ENCODE results near the gene THBS4. TPM values are rescaled to one million over a fixed set of nuclear protein-coding genes. Genes with fewer than 3 reads are reported as not detected.

Gene THBS4
- total RNA-seq, 1 donor from 2014 or later, result 6.1 TPM

DNA sequence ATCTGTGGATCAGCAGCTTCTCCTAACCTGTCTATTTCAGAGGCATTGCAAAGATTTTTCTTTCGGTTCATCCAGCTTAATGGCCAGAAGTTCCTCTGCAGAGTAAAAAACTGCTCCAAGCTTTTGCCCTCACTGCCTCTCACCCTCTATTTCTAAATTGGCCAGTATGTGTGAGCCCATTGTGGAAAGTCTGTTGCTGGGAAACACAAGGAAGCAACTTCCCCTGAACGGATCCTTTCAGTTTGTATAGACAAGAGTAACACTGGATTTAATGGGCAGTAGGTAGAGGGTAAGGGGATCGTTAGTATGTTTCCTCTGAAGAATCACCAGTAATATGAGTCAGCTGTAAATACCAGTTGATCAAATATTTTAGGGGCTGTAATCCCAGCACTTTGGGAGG lies 7.2 kb downstream of the THBS4 start:
- Mint-ChIP-seq H3K27ac (no peak overlapping the region), H3K4me1 (ENCODE audit: low read depth) (no peaks in the 10 kb centered on the region), H3K9me3 (ENCODE audit: low read depth) (no peaks in the 10 kb centered on the region), H3K4me3 (ENCODE audit: low read depth) (no peak overlapping the region), H3K36me3 (ENCODE audit: insufficient read depth) (no peaks in the 10 kb centered on the region), H3K27me3 (peaks cover 19% of the 10 kb centered on the region)
- TF ChIP-seq, protein P1, sequence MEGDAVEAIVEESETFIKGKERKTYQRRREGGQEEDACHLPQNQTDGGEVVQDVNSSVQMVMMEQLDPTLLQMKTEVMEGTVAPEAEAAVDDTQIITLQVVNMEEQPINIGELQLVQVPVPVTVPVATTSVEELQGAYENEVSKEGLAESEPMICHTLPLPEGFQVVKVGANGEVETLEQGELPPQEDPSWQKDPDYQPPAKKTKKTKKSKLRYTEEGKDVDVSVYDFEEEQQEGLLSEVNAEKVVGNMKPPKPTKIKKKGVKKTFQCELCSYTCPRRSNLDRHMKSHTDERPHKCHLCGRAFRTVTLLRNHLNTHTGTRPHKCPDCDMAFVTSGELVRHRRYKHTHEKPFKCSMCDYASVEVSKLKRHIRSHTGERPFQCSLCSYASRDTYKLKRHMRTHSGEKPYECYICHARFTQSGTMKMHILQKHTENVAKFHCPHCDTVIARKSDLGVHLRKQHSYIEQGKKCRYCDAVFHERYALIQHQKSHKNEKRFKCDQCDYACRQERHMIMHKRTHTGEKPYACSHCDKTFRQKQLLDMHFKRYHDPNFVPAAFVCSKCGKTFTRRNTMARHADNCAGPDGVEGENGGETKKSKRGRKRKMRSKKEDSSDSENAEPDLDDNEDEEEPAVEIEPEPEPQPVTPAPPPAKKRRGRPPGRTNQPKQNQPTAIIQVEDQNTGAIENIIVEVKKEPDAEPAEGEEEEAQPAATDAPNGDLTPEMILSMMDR (IDR thresholded peaks at IDR 0.05; ENCODE audit: unreplicated experiment), result no peak
- no peak for DNase-seq (ENCODE audit: low spot score, unreplicated experiment)

DNA sequence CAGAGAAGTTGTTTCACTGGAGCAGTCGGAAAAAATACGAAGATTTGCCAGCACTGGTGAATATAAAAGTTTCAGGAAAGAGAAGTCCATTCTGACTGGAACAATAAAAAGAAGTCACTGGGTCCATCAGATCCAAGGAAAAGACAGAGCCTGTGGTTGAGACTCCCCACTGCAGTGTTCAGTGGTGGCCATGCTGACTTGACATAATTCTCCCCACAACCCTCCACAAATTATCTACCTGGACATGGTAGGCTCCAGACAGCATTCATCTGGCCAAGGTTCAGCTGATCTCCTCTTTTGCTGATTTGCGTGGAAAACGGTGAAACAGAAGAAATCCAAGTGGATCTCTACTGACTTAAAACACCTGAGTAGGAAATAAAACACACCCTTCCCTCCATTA lies 8.0 kb downstream of the THBS4 start:
- no peak for DNase-seq (ENCODE audit: low spot score, unreplicated experiment)
- Mint-ChIP-seq H3K4me1 (ENCODE audit: low read depth) (no peaks in the 10 kb centered on the region), H3K36me3 (ENCODE audit: insufficient read depth) (no peaks in the 10 kb centered on the region), H3K9me3 (ENCODE audit: low read depth) (no peaks in the 10 kb centered on the region), H3K4me3 (ENCODE audit: low read depth) (no peak overlapping the region), H3K27me3 (peaks cover 14% of the 10 kb centered on the region), H3K27ac (no peak overlapping the region)
- TF ChIP-seq, protein P1 (IDR thresholded peaks at IDR 0.05; ENCODE audit: unreplicated experiment), result no peak

DNA sequence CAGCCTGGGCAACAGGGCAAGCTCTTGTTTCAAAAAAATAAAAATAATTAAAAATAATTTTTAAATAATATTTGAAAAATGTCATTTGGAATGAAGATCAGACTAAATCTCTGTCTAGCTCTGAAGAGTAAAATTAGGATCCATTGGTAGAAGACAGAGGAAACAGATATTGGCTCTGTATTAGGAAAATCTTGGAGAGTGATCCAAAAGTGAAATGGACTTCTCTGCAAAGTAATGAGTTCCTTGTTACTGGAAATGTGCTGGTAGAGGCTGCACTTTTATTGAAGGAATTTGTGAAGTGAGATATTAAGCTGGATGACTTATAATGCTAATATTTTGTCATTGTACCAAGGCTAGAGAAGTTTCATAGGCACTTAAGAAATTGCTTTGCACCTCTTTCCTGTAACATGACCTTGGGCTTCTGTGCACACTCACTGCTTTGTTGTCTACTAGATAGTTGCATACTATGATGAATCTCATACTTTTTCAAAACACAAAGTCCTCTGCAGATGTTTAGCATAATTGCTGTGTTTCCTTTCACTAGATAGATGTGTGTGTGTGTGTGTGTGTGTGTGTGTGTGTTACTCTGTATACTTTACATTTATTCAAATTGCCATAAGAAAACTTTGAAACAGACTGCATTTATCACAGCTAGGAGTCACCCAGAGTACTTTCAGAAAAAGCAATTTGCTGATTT lies 13.1 kb downstream of the THBS4 start:
- Mint-ChIP-seq H3K27ac (no peak overlapping the region), H3K9me3 (ENCODE audit: low read depth) (no peaks in the 10 kb centered on the region), H3K27me3 (peaks cover 21% of the 10 kb centered on the region), H3K36me3 (ENCODE audit: insufficient read depth) (no peaks in the 10 kb centered on the region), H3K4me1 (ENCODE audit: low read depth) (peaks cover 4% of the 10 kb centered on the region), H3K4me3 (ENCODE audit: low read depth) (no peak overlapping the region)
- TF ChIP-seq, protein P1 (IDR thresholded peaks at IDR 0.05; ENCODE audit: unreplicated experiment), result no peak
- no peak for DNase-seq (ENCODE audit: low spot score, unreplicated experiment)

DNA sequence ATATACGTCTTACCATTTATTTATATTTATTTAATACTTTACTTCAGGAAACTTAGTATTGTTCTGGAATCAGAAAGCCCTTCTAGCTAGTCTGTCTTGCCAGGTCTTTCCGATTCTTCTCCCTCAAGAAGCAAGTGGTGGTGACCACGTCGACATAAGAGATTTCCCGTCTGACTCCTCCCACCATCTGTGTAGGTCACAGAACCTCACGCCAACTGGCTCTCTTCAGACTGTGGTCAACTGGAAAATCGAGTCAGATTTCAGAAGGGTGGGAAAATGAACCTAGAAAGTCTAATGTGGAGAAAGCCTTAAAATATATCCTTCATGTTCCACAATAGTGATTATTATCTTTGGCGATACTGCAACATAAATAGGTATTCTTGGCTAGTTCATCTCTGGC lies 17.3 kb downstream of the THBS4 start:
- Mint-ChIP-seq H3K4me3 (ENCODE audit: low read depth) (no peak overlapping the region), H3K4me1 (ENCODE audit: low read depth) (peaks cover 13% of the 10 kb centered on the region), H3K9me3 (ENCODE audit: low read depth) (no peaks in the 10 kb centered on the region), H3K27me3 (peaks cover 15% of the 10 kb centered on the region), H3K27ac (no peak overlapping the region), H3K36me3 (ENCODE audit: insufficient read depth) (no peaks in the 10 kb centered on the region)
- DNase-seq (ENCODE audit: low spot score, unreplicated experiment), result no peak
- TF ChIP-seq, protein P1 (IDR thresholded peaks at IDR 0.05; ENCODE audit: unreplicated experiment), result no peak

DNA sequence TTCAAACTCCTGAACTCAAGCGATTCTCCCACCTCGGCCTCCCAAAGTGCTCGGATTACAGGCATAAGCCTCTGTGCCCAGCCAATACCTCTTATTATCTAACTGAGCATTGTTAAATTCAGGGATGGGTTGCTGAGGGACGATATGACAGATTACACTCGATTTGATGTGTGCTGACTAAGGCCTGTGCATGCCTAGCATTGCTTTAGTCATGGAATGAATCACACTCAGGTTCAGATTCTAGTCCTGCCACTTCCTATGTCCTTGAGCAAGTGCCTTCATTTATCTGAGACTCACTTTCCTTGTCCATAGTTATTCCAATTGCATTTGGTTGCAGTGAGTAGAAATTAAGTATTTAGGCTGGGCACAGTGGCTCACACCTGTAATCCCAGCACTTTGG lies 19.5 kb downstream of the THBS4 start:
- Mint-ChIP-seq H3K4me3 (ENCODE audit: low read depth) (no peak overlapping the region), H3K4me1 (ENCODE audit: low read depth) (peaks cover 9% of the 10 kb centered on the region), H3K27me3 (peaks cover 15% of the 10 kb centered on the region), H3K27ac (no peak overlapping the region), H3K9me3 (ENCODE audit: low read depth) (no peaks in the 10 kb centered on the region), H3K36me3 (ENCODE audit: insufficient read depth) (no peaks in the 10 kb centered on the region)
- TF ChIP-seq, protein P1 (IDR thresholded peaks at IDR 0.05; ENCODE audit: unreplicated experiment), result no peak
- no peak for DNase-seq (ENCODE audit: low spot score, unreplicated experiment)

Data from progenitor cell of endocrine pancreas (in vitro differentiated cells).